GM19328 (cell line): ENCODE results near the gene CALCR.
"Not testable (repeated sequence)": the region's sequence is repeated elsewhere in the genome, so short reads cannot be mapped to it uniquely, and the experiment has no call there.

Experiments used
- ATAC-seq: cut with Tn5 transposase; IDR thresholded peaks from one replicate; pipeline ENCODE4 v1.9.1; 2021; ENCODE audit warnings: mild to moderate bottlenecking, moderate library complexity; ENCODE audit not compliant: unreplicated experiment

The CALCR gene

DNA sequence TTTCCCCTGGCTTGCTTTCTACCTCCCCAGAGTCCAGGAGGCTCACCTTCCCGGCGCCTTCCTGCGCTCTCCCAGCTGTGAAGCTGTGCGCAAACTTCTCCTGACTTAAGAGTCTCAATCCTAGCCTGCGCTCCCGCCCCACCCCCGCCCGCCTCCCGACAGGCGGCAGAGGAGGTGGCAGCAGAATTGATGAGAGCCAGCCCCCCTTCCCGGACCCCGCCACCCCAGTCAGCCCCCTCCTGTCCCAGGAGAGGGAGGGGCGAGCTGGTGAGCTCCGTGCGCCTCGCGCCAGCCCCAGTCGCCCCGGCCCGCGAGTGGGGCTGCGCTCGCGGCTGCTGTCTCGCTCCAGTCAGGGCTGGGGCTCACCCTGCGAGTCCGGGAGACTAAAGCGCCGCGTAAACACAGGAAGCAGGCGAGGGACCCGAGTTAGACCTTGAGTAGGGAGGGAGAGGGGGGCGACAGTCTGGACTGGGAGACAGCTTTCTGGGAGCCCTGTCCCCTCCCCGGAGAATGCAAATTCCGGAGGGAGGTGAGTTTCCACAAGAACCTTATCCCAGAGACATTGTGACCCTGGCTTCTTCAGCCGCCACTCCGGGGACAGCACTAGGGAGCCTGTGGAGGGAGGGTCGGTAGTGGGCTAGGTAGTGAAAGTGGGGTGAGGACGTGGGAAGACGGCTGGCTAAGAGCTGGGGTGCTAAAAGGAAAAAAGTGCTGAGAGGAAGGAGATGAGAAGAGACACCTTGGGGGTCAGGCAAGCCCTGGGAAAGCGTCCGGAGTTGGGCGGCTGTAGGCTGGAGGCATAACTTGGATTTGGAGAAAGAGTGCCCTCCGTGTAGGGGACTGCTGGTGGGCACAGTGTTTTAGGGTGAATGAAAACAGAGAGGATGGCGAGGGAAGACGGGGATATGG lies at the start of gene CALCR:
Gene CALCR (minus strand): TSS at position 79 of the 909 bp plus-strand sequence. CDS start 87,743 bp downstream, outside the sequence.
- ATAC-seq: no peak

DNA sequence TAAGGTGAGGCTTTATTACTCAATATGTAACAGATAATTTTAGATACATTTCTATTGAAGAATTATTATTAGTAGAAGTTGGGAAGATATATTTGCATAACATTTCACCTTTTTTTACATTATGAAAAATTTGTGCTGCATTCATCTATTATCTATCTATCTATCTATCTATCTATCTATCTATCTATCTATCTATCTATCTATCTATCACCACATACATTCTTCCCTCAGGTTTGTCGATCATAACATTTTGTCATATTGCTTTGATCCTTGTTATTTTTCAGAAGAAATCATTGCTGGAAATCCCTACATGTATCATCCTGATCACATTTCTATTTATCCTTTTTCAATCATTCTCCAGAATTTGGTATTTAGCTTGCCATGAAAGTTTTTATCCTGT lies 49.3 kb upstream of the CALCR start:
- no peak for ATAC-seq

GRCh38 chr7:93622036-93623033 lies 47.8 kb upstream of the CALCR start:
- ATAC-seq: no peak

GRCh38 chr7:93620864-93621263 lies 46.3 kb upstream of the CALCR start:
- ATAC-seq: no peak

GRCh38 chr7:93620057-93620456 lies 45.5 kb upstream of the CALCR start:
- ATAC-seq: no peak

DNA sequence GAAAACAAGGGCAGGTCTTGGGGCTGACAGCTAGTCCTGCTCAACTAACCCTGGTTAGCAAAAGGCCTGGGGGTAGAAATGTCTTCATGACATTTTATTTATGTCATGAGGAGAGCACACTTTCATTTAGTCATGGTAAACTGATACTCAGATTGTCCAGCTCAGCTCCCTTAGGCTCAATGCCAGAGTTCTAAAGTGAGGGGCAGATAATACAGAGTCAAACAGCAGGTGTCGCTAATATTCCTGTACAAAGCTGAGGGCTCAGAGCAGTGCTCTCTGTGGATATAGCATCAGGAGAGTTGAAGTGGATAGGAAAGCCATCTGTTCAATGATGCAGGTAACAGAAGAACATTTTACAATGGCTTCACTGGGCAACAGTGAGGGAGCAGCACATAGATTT lies 26.8 kb upstream of the CALCR start:
- no peak for ATAC-seq

- ATAC-seq: no peak
These were observed 19.7 kb upstream of the CALCR start for GRCh38 chr7:93594250-93594649.

- no peak for ATAC-seq
These were observed 18.2 kb upstream of the CALCR start for GRCh38 chr7:93592588-93593266.

DNA sequence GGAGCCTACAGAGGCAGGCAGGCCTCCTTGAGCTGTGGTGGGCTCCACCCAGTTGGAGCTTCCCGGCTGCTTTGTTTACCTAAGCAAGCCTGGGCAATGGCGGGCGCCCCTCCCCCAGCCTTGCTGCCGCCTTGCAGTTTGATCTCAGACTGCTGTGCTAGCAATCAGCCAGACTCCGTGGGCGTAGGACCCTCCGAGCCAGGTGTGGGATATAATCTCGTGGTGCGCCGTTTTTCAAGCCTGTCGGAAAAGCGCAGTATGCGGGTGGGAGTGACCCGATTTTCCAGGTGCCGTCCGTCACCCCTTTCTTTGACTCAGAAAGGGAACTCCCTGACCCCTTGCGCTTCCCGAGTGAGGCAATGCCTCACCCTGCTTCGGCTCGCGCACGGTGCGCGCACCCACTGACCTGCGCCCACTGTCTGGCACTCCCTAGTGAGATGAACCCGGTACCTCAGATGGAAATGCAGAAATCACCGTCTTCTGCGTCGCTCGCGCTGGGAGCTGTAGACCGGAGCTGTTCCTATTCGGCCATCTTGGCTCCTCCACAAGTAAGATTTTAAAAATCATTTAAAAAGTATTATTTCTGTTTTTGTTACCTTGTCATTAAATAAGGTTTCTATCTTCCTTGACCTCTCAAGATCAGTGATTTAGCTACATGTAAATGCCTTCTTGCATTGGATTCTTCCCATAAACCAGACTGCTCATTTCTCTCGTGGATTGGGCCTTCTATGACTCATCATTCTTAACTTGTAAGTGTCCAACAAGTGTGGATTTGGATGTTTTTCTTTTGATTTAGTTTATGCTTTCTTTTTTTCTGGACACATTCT lies 16.9 kb upstream of the CALCR start:
- ATAC-seq: not testable (repeated sequence)

GRCh38 chr7:93586479-93586865 lies 11.9 kb upstream of the CALCR start:
- ATAC-seq: not testable (repeated sequence)

- ATAC-seq: not testable (repeated sequence)
These were observed 11.4 kb upstream of the CALCR start for GRCh38 chr7:93585694-93586478.

GRCh38 chr7:93579431-93579830 lies 4.9 kb upstream of the CALCR start:
- no peak for ATAC-seq

DNA sequence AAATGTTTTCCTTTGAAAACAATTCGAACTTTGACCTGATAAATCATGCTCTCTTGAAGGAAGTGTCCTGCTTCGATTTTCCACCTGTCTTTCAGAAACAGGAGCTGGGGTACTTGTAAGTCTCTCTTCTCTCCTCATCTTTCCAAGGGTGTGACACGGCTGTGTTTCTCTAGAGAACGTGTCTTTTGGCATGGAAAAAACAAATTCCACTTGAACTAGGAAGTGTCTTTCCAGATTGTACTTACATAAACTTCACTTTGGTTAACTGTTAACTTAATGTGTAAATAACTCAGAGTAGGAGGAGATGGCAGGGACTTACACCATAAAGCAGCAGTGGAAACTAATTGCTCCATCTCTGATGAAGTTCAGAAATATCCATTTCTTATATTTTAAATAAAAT lies 4.2 kb upstream of the CALCR start:
- no peak for ATAC-seq

DNA sequence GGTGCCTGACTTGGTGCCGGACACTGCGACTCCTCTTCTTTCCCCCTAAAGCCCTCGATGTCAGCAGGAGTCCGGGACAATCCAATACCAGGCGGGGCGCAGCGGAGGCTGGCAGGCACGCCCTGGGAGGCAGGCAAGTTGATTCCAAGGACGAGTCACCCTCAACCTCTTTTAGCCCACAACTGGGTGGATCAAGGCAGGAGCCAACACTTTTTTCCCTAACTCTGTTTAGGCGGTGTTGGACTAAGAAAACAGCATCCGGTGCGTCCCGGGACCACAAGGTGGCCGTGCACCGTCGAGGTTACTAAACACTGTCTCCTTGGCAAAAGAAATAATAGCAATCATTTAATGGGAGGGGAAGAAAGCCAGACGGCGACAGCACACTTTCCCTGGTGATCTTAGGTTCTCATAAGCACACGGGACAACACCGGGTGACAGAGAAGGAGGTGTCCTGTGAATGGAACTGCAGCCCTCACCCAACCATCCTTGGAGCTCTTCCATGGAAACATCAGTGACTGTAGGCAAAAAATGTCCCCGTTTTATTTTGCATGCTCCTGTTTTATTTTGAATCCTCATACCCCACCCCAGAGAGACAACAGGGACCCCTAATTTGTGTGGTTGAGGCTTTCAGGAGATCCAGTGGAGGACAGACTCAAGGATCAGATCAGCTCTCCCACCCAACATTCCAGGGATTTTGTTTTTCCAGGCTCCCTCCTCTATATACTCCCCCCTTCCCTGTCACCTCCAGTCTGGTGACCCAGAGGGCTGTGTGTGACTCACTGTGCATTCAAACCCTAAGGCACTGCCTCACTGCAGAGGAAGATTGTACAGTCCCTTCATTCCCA lies 1.3 kb upstream of the CALCR start:
- no peak for ATAC-seq

DNA sequence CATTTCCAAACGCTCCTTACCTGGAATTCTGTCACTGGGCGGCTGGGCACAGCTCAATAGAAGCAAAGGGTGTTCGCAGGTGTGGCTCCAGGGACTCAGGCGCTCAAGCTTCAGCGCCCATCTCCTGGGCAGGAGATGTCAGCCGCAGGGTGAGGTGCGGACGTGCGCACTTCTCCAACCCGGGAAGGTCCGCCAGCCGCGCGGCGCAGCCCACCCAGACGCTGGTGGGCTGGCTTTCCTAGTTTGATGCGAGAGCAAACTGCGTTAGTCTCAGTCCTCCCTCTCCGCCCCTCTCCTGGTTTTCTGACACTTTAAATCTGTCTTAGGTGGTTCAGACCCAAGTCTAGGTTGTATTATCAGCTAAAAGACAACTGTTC lies 267 bp downstream of the CALCR start:
- no peak for ATAC-seq

DNA sequence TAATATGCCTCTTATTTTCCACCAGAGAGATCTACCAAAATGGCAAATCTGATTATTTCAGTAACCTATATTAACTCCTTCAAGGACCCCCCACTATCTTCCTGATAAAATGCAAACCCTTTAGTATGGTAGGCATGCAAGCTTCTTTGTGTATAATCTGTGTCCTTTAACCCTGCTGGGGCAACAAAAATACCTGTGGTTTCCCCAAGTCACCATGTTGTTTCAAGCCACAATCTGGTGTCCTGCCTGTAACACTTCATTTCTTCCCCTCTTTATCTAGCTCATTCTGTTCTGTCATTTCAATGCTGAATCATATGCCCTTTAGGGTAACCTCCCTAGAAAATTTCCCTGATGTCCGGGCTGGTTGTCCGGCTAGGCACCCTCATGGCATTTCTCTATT lies 5.3 kb downstream of the CALCR start:
- ATAC-seq: no peak

GRCh38 chr7:93566876-93567275 lies 7.6 kb downstream of the CALCR start:
- ATAC-seq: no peak

DNA sequence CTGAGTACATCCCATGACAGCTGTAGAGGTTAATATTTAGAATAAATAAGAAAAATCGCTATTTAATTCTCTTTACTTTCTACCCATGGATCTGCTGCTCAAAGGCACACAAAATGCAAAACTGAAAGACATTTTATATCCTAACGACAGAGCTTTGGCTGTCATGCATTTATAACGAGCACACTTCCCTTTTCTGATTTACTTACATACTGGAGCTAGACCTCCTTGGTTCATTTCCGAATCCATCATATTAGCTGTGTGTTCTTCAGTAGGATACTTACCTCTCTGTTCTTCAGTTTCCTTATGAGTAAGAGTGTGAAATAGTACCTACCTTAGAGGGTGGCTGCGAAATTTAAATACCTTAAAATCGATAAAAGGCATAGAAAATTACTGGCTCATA lies 10.9 kb downstream of the CALCR start:
- ATAC-seq: no peak
